ENCODE results near the gene FAM168B.

- no peak for TF ChIP-seq GATA2 (IDR thresholded peaks at IDR 0.05; ENCODE audit: low read depth, low read length)
- TF ChIP-seq GATA3 (IDR thresholded peaks at IDR 0.05; ENCODE audit: low read depth, low read length) = no peak
Observed at GRCh38 chr2:131052741-131053263, 40.5 kb downstream of the FAM168B start.
